Upper lobe of left lung (tissue), 4 donors: ENCODE measurements around the gene ECE1.

Experiments used
- POLR2A ChIP-seq, 4 donors: fragments of 450-650 bp; IDR thresholded peaks; one replicate each; pipeline ENCODE4 v1.5.1; 2016 to 2017; ENCODE audit warnings: antibody characterized with exemption in 4 of 4, mild to moderate bottlenecking in 2 of 4
- POLR2AphosphoS5 ChIP-seq, 2 donors: sonication (generic); formaldehyde crosslinking; IDR thresholded peaks; one replicate each; pipeline ENCODE4 v1.5.1; 2017; ENCODE audit warnings: antibody characterized with exemption in 2 of 2
- TF ChIP-seq, protein P1 (sequence below), 6 experiments: fragments of 450-650 bp in 4 of 6; fragments of 200-600 bp in 2 of 6; sonication (generic) in 2 of 6; IDR thresholded peaks; one replicate each; pipeline ENCODE4 v1.5.1; 2016 to 2019; ENCODE audit warnings: antibody characterized with exemption in 6 of 6

DNA sequence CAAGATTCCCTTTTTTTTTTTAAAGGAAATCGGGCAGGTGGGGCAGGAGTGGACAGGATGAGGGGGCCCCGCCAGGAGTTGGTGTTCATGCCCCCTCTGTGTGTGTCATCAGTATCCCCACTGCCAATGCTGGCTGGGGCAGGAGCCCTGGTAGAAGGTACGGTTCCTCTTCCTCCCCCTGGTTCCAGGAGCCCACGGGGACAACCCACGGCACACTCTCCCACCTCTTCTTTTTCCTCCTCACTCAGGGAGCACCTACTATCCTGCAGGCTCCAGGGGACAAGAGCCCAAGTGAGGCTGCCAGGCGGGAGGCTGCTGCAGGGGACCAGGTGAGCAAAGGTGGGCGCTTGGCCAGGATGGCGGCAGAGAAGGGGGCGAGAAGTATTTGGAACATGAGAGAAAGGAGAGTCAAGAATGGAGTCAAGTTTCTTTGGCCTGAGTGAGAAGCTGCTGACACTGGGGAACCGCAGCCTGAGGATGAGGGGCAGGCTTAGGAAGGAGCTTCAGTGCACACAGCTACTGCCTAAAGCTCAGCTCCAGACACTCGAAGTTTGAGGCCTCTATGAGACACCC is 26.5 kb downstream of the ECE1 start:
- TF ChIP-seq, protein P1, sequence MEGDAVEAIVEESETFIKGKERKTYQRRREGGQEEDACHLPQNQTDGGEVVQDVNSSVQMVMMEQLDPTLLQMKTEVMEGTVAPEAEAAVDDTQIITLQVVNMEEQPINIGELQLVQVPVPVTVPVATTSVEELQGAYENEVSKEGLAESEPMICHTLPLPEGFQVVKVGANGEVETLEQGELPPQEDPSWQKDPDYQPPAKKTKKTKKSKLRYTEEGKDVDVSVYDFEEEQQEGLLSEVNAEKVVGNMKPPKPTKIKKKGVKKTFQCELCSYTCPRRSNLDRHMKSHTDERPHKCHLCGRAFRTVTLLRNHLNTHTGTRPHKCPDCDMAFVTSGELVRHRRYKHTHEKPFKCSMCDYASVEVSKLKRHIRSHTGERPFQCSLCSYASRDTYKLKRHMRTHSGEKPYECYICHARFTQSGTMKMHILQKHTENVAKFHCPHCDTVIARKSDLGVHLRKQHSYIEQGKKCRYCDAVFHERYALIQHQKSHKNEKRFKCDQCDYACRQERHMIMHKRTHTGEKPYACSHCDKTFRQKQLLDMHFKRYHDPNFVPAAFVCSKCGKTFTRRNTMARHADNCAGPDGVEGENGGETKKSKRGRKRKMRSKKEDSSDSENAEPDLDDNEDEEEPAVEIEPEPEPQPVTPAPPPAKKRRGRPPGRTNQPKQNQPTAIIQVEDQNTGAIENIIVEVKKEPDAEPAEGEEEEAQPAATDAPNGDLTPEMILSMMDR (IDR thresholded peaks at IDR 0.05), result no peak
- TF ChIP-seq POLR2AphosphoS5 (IDR thresholded peaks at IDR 0.05) (no peak), POLR2A (IDR thresholded peaks at IDR 0.05) (no peak)
